ENCODE results near the gene TTPAL. TPM values are rescaled to one million over a fixed set of nuclear protein-coding genes. Genes with fewer than 3 reads are reported as not detected.

Gene TTPAL
- total RNA-seq, 1 donor: 2.4 TPM

- DNase-seq (ENCODE audit: low read depth in 2 of 3, low spot score in 2 of 3): no peak
Observed at GRCh38 chr20:44495802-44496481, 20.3 kb downstream of the TTPAL start.

- DNase-seq (ENCODE audit: low read depth in 2 of 3, low spot score in 2 of 3): no peak
Observed at GRCh38 chr20:44496976-44497375, 21.3 kb downstream of the TTPAL start.

- DNase-seq (ENCODE audit: low read depth in 2 of 3, low spot score in 2 of 3): no peak
Observed at GRCh38 chr20:44497761-44498160, 22.1 kb downstream of the TTPAL start.

GRCh38 chr20:44500221-44500620, 24.5 kb downstream of the TTPAL start:
- no peak for DNase-seq (ENCODE audit: low read depth in 2 of 3, low spot score in 2 of 3)

GRCh38 chr20:44501448-44501847, 25.8 kb downstream of the TTPAL start:
- no peak for DNase-seq (ENCODE audit: low read depth in 2 of 3, low spot score in 2 of 3)

GRCh38 chr20:44502968-44503367, 27.3 kb downstream of the TTPAL start:
- DNase-seq (ENCODE audit: low read depth in 2 of 3, low spot score in 2 of 3): no peak

- no peak for DNase-seq (ENCODE audit: low read depth in 2 of 3, low spot score in 2 of 3)
Observed at GRCh38 chr20:44504402-44505307, 29.0 kb downstream of the TTPAL start.

GRCh38 chr20:44509762-44510161, 34.1 kb downstream of the TTPAL start:
- no peak for DNase-seq (ENCODE audit: low read depth in 2 of 3, low spot score in 2 of 3)

GRCh38 chr20:44513871-44514270, 38.2 kb downstream of the TTPAL start:
- no peak for DNase-seq (ENCODE audit: low read depth in 2 of 3, low spot score in 2 of 3)

- DNase-seq (ENCODE audit: low read depth in 2 of 3, low spot score in 2 of 3): no peak
Observed at GRCh38 chr20:44516491-44516890, 40.8 kb downstream of the TTPAL start.

- no peak for DNase-seq (ENCODE audit: low read depth in 2 of 3, low spot score in 2 of 3)
Observed at GRCh38 chr20:44517454-44517853, 41.8 kb downstream of the TTPAL start.

GRCh38 chr20:44518248-44518647, 42.6 kb downstream of the TTPAL start:
- no peak for DNase-seq (ENCODE audit: low read depth in 2 of 3, low spot score in 2 of 3)

- DNase-seq (ENCODE audit: low read depth in 2 of 3, low spot score in 2 of 3): no peak
Observed at GRCh38 chr20:44520881-44521280, 45.2 kb downstream of the TTPAL start.

GRCh38 chr20:44521484-44522481, 46.1 kb downstream of the TTPAL start, which contains the start of gene SERINC3:
Gene SERINC3, minus strand, starts transcription at chr20:44522070. Its CDS starts 119 bp downstream, at chr20:44521951.
- peak; percentile 97 to 98 (median 97) for DNase-seq (ENCODE audit: low read depth in 2 of 3, low spot score in 2 of 3)

GRCh38 chr20:44522841-44523240, 47.2 kb downstream of the TTPAL start:
- no peak for DNase-seq (ENCODE audit: low read depth in 2 of 3, low spot score in 2 of 3)

- DNase-seq (ENCODE audit: low read depth in 2 of 3, low spot score in 2 of 3): no peak
Observed at GRCh38 chr20:44523746-44524145, 48.1 kb downstream of the TTPAL start.

- no peak for DNase-seq (ENCODE audit: low read depth in 2 of 3, low spot score in 2 of 3)
Observed at GRCh38 chr20:44526129-44526528, 50.5 kb downstream of the TTPAL start.

- DNase-seq (ENCODE audit: low read depth in 2 of 3, low spot score in 2 of 3): no peak
Observed at GRCh38 chr20:44527716-44528199, 52.1 kb downstream of the TTPAL start.

GRCh38 chr20:44528309-44528708, 52.6 kb downstream of the TTPAL start:
- no peak for DNase-seq (ENCODE audit: low read depth in 2 of 3, low spot score in 2 of 3)

- no peak for DNase-seq (ENCODE audit: low read depth in 2 of 3, low spot score in 2 of 3)
Observed at GRCh38 chr20:44532259-44532980, 56.7 kb downstream of the TTPAL start.
